GM19455 (cell line): Measurements from ENCODE around the gene ZNF420.
A peak's percentile ranks its signal among the peaks of the same experiment; 100 is the strongest.

ENCODE experiments used
- ATAC-seq: cut with Tn5 transposase; IDR thresholded peaks from one replicate; pipeline ENCODE4 v1.9.1; 2021; ENCODE audit not compliant: unreplicated experiment

The ZNF420 gene

GRCh38 chr19:37136111-37136510, 57.9 kb downstream of the ZNF420 start:
- no peak for ATAC-seq

GRCh38 chr19:37148214-37148613, 70.0 kb downstream of the ZNF420 start:
- no peak for ATAC-seq

- no peak for ATAC-seq
Observed at GRCh38 chr19:37160153-37160552, 81.9 kb downstream of the ZNF420 start.

GRCh38 chr19:37165635-37166034, 87.4 kb downstream of the ZNF420 start:
- ATAC-seq, result no peak

- peak; percentile 93 for ATAC-seq
Observed at GRCh38 chr19:37172368-37173366, 94.4 kb downstream of the ZNF420 start, which contains the start of gene ZNF585A. TSS of gene ZNF585A (minus strand) at chr19:37172695. CDS start at chr19:37169910, 2,785 bp downstream.
